Neural cell (in vitro differentiated cells): ENCODE measurements around the gene CLEC18B. TPM values are rescaled to one million over a fixed set of nuclear protein-coding genes. Genes with fewer than 3 reads are reported as not detected.

Experiments used
- H2AFZ ChIP-seq: fragments of 200-600, 300-800 bp; sonication (generic), shearing (Covaris generic); 2 replicates; pipeline ENCODE4 v1.6.0; 2014; ENCODE audit warnings: low read depth, mild to moderate bottlenecking, antibody characterized with exemption, low read length, moderate library complexity
- H3F3A ChIP-seq: fragments of 200-600 bp; shearing (Covaris generic); 2 replicates; pipeline ENCODE4 v1.6.1; 2016; ENCODE audit warnings: mild to moderate bottlenecking, moderate library complexity, mixed read lengths, antibody characterized with exemption, low read length; ENCODE audit not compliant: insufficient read depth, poor library complexity, severe bottlenecking
- H3K27ac ChIP-seq: fragments of 200-600, 300-800 bp; sonication (generic), shearing (Covaris generic); 2 replicates; pipeline ENCODE4 v1.5.1; 2014; ENCODE audit warnings: mild to moderate bottlenecking, low read length, moderate library complexity
- H3K27me3 ChIP-seq: fragments of 300-800, 200-600 bp; sonication (generic), shearing (Covaris generic); 2 replicates; pipeline ENCODE4 v1.6.0; 2014; ENCODE audit warnings: mild to moderate bottlenecking, low read depth, low read length, moderate library complexity; ENCODE audit not compliant: insufficient read depth
- H3K36me3 ChIP-seq: fragments of 300-800, 200-600 bp; sonication (generic), shearing (Covaris generic); 2 replicates; pipeline ENCODE4 v1.5.1; 2014; ENCODE audit warnings: mild to moderate bottlenecking, antibody characterized with exemption, low read length, moderate library complexity; ENCODE audit not compliant: insufficient read depth
- H3K4me2 ChIP-seq: fragments of 300-800, 200-600 bp; sonication (generic), shearing (Covaris generic); 2 replicates; pipeline ENCODE4 v1.6.0; 2014; ENCODE audit warnings: mild to moderate bottlenecking, low read length
- H3K4me3 ChIP-seq: fragments of 300-800, 200-600 bp; sonication (generic), shearing (Covaris generic); 2 replicates; pipeline ENCODE4 v1.5.1; 2014; ENCODE audit warnings: mild to moderate bottlenecking, low read length, moderate library complexity
- H3K79me2 ChIP-seq: fragments of 200-600 bp; shearing (Covaris generic); replicated peaks from 2 replicates; pipeline ENCODE4 v1.6.0; 2014; ENCODE audit warnings: mild to moderate bottlenecking, low read length, moderate library complexity; ENCODE audit not compliant: insufficient read depth
- H3K9ac ChIP-seq: fragments of 300-800, 200-600 bp; sonication (generic), shearing (Covaris generic); 2 replicates; pipeline ENCODE4 v1.6.1; 2016; ENCODE audit warnings: mild to moderate bottlenecking, low read length, mixed read lengths
- H3K9me2 ChIP-seq: fragments of 200-600 bp; shearing (Covaris generic); 2 replicates; pipeline ENCODE4 v1.6.1; 2016; ENCODE audit warnings: mild to moderate bottlenecking, low read length, mixed read lengths; ENCODE audit not compliant: insufficient read depth
- H3K9me3 ChIP-seq: fragments of 200-600, 300-800 bp; sonication (generic), shearing (Covaris generic); 2 replicates; pipeline ENCODE4 v1.6.1; 2016; ENCODE audit warnings: mild to moderate bottlenecking, mixed run types, low read length, moderate library complexity, mixed read lengths
- H4K20me1 ChIP-seq: fragments of 200-600 bp; shearing (Covaris generic); 2 replicates; pipeline ENCODE4 v1.6.1; 2016; ENCODE audit warnings: mild to moderate bottlenecking, mixed run types; ENCODE audit not compliant: insufficient read depth
- EP300 ChIP-seq: fragments of 450-650 bp; conservative IDR thresholded peaks from 2 replicates; pipeline ENCODE4 v1.6.1; 2014; ENCODE audit warnings: antibody characterized with exemption, mild to moderate bottlenecking, moderate library complexity; ENCODE audit not compliant: poor library complexity, severe bottlenecking
- EZH2 ChIP-seq: fragments of 200-600, 300-800 bp; shearing (Covaris generic), sonication (generic); IDR thresholded peaks from 2 replicates; pipeline ENCODE4 v1.6.1; 2014; ENCODE audit warnings: antibody characterized with exemption, low read length, borderline replicate concordance, mild to moderate bottlenecking; ENCODE audit not compliant: insufficient read depth, poor library complexity, severe bottlenecking
- MXI1 ChIP-seq: fragments of 450-650 bp; conservative IDR thresholded peaks from 2 replicates; pipeline ENCODE4 v1.6.1; 2014; ENCODE audit warnings: antibody characterized with exemption, mild to moderate bottlenecking; ENCODE audit not compliant: poor library complexity, severe bottlenecking
- POLR2AphosphoS5 ChIP-seq: IDR thresholded peaks from 2 replicates; pipeline ENCODE4 v1.6.1; 2012
- RAD21 ChIP-seq: fragments of 450-650 bp; conservative IDR thresholded peaks from 2 replicates; pipeline ENCODE4 v1.6.1; 2014; ENCODE audit warnings: antibody characterized with exemption, mild to moderate bottlenecking, moderate library complexity
- SMC3 ChIP-seq: fragments of 450-650 bp; conservative IDR thresholded peaks from 2 replicates; pipeline ENCODE4 v1.6.1; 2014; ENCODE audit warnings: antibody characterized with exemption, mild to moderate bottlenecking, moderate library complexity; ENCODE audit not compliant: poor library complexity
- TAF1 ChIP-seq: IDR thresholded peaks from 2 replicates; pipeline ENCODE4 v1.6.1; 2012; ENCODE audit warnings: low read depth
- polyA plus RNA-seq: library from polyadenylated mRNA; depleted of rRNA; stranded (reverse); fragments of >200 nt; gene quantifications from 2 replicates; pipeline ENCODE4 v1.2.3, GENCODE V29; 2014
- TF ChIP-seq, protein P1 (sequence below): IDR thresholded peaks from 2 replicates; pipeline ENCODE4 v1.6.1; 2012; ENCODE audit warnings: borderline replicate concordance
- TF ChIP-seq, protein P2 (sequence below): fragments of 450-650 bp; IDR thresholded peaks from 2 replicates; pipeline ENCODE4 v1.5.1; 2014; ENCODE audit warnings: antibody characterized with exemption, mild to moderate bottlenecking, moderate library complexity; ENCODE audit not compliant: poor library complexity, severe bottlenecking

Gene CLEC18B
- polyA plus RNA-seq, 1 donor from 2014 or later = 1.6 TPM

DNA sequence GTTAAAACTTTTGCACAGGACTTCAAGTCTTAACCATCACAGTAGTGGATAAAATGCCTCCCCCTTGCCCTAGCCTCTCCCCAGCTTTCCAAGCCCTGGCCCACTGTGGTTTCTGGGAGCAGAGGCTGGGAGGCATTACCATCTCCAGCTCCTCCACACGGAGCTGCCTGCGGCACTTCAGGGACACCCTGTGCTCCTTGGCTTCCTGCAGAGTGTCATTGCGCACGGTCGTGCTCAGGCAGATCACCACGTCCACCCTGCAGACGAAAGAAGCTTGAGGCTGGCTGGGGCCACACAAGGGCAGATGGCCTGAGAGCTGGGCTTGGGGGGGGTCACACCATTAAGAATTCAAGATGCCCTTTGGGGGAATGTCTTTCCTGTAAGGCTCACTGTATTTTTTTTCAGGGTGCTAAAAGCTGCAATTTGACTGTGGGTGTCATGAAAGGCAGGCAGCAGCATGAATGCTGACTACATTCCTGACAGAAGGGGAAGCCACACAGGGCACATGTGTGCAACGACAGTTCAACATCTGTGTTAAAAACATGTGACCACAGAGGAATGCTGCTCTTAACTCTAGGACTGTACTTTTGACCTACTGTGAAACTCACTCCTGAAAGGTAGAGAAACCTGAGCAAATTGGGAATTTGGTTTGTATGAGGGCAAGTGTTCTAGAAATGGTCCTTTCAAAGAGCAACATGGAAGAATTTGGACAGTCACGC is 47.7 kb upstream of the CLEC18B start:
- Histone ChIP-seq H3K9me2 (no peaks in the 10 kb centered on the region), H2AFZ (no peak overlapping the region), H3K4me2 (no peak overlapping the region), H3K36me3 (peaks cover 6% of the 10 kb centered on the region), H3K4me3 (no peak overlapping the region), H3K9me3 (no peaks in the 10 kb centered on the region), H4K20me1 (no peaks in the 10 kb centered on the region), H3K9ac (no peak overlapping the region), H3K79me2 (no peaks in the 10 kb centered on the region), H3F3A (no peaks in the 10 kb centered on the region), H3K27ac (no peak overlapping the region), H3K27me3 (no peaks in the 10 kb centered on the region)
- no peak for TF ChIP-seq POLR2AphosphoS5
- TF ChIP-seq RAD21 = no peak
- TF ChIP-seq EZH2 = no peak
- TF ChIP-seq TAF1 = no peak
- no peak for TF ChIP-seq MXI1
- no peak for TF ChIP-seq EP300
- TF ChIP-seq, protein P1, sequence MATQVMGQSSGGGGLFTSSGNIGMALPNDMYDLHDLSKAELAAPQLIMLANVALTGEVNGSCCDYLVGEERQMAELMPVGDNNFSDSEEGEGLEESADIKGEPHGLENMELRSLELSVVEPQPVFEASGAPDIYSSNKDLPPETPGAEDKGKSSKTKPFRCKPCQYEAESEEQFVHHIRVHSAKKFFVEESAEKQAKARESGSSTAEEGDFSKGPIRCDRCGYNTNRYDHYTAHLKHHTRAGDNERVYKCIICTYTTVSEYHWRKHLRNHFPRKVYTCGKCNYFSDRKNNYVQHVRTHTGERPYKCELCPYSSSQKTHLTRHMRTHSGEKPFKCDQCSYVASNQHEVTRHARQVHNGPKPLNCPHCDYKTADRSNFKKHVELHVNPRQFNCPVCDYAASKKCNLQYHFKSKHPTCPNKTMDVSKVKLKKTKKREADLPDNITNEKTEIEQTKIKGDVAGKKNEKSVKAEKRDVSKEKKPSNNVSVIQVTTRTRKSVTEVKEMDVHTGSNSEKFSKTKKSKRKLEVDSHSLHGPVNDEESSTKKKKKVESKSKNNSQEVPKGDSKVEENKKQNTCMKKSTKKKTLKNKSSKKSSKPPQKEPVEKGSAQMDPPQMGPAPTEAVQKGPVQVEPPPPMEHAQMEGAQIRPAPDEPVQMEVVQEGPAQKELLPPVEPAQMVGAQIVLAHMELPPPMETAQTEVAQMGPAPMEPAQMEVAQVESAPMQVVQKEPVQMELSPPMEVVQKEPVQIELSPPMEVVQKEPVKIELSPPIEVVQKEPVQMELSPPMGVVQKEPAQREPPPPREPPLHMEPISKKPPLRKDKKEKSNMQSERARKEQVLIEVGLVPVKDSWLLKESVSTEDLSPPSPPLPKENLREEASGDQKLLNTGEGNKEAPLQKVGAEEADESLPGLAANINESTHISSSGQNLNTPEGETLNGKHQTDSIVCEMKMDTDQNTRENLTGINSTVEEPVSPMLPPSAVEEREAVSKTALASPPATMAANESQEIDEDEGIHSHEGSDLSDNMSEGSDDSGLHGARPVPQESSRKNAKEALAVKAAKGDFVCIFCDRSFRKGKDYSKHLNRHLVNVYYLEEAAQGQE = no peak
- TF ChIP-seq, protein P2, sequence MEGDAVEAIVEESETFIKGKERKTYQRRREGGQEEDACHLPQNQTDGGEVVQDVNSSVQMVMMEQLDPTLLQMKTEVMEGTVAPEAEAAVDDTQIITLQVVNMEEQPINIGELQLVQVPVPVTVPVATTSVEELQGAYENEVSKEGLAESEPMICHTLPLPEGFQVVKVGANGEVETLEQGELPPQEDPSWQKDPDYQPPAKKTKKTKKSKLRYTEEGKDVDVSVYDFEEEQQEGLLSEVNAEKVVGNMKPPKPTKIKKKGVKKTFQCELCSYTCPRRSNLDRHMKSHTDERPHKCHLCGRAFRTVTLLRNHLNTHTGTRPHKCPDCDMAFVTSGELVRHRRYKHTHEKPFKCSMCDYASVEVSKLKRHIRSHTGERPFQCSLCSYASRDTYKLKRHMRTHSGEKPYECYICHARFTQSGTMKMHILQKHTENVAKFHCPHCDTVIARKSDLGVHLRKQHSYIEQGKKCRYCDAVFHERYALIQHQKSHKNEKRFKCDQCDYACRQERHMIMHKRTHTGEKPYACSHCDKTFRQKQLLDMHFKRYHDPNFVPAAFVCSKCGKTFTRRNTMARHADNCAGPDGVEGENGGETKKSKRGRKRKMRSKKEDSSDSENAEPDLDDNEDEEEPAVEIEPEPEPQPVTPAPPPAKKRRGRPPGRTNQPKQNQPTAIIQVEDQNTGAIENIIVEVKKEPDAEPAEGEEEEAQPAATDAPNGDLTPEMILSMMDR = no peak

DNA sequence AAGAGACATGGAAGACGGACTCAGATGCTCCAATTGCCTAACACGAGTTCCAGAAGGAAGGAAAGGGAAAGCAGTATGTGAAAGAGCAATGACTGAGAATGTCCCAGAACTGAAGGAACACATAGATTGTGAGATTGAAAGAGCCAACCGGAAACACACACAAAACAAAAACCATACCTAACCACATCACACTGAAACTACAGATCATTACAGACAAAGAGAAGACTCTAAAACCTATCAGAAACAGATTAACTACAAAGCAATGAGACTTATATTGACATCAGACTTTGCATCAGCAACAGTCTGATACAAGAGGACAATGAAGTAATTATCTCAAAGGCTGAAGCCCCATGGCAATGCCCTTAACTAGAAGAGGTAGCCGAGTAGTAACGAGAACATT is 45.6 kb upstream of the CLEC18B start:
- peaks cover 5% of the 10 kb centered on the region for H3K36me3 ChIP-seq
- H3K4me3 ChIP-seq = no peak overlapping the region
- no peaks in the 10 kb centered on the region for H3K9me3 ChIP-seq
- H3K27ac ChIP-seq = no peak overlapping the region
- no peaks in the 10 kb centered on the region for H3K27me3 ChIP-seq
- H3K79me2 ChIP-seq = no peaks in the 10 kb centered on the region
- H3F3A ChIP-seq = no peaks in the 10 kb centered on the region
- H4K20me1 ChIP-seq = no peaks in the 10 kb centered on the region
- no peak overlapping the region for H3K4me2 ChIP-seq
- H3K9ac ChIP-seq = no peak overlapping the region
- no peak overlapping the region for H2AFZ ChIP-seq
- H3K9me2 ChIP-seq = no peaks in the 10 kb centered on the region
- TF ChIP-seq, protein P1 = no peak
- no peak for TF ChIP-seq EP300
- no peak for TF ChIP-seq MXI1
- TF ChIP-seq, protein P2 = no peak
- TF ChIP-seq RAD21 = no peak
- no peak for TF ChIP-seq EZH2
- TF ChIP-seq POLR2AphosphoS5 = no peak
- TF ChIP-seq TAF1 = no peak
- TF ChIP-seq SMC3 = no peak
